Measurements from ENCODE around the gene TCEA2.

Gene TCEA2

DNA sequence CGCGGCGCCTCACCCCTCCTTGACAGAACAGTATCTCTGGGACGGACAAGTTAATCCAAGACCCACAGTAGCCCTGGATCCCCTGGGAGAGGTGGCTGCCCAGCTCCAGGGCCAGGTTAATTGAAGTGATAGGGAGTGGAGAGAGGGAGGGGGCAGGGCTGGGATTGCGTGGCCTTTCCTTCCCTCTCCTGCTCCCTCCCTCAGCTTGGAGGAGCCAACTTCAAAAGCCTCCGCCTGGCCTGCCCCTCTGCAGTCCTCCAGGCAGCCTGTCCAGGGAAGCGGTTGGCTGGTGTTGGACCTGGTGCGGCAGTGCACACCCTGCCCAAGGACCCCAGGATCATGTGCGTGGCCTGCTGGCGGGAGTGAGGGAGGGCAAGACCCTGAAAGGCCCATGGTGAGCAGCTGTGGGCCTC is 27.1 kb upstream of the TCEA2 start, which contains the start of gene C20orf204:
TSS of gene C20orf204 (plus strand) at position 250 of the 413 bp plus-strand sequence. CDS start at position 392, 142 bp downstream.
- DNase-seq = no peak

DNA sequence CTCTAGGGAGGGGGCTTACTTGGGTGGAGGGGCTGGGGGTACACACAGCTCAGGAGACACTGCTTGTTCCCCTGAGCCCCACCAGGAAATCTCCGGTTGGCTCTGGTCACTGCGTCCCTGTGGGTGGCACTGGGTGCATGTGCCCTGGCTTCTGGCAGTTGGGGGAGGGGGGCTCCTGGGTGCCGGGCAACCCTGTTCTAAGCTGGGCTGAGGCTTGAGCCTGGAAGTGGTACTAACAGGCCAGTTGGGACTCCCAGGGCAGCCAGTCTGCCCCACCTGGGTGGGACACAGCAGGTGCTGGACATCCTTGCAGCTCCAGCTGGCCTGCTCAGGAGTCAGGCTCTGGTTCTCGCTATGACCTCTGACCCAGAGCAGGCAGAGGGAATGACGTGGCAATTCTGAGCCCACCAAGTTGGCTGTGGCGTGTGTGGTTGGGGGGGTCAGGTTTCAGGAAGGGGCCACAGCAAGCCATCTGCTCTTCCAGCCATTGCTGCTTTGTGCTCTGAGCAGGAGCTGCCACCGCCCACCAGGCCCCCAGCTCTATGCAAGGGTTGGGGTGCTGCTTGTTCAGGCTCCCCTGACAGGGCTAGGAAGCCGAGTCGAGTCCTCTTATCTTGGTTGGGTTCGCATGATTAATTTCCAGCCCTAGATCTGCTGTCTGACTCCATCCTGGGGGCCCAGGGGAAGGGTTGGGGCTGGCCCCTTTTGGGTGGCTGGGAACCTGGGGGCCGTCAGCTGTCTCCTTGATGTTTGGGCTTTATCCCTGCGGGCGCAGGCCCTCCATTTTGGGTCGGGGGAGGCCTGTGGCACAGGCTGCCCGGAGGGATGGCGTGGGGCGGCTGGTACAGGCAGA is 26.4 kb upstream of the TCEA2 start:
- DNase-seq = peak; percentile 37

DNA sequence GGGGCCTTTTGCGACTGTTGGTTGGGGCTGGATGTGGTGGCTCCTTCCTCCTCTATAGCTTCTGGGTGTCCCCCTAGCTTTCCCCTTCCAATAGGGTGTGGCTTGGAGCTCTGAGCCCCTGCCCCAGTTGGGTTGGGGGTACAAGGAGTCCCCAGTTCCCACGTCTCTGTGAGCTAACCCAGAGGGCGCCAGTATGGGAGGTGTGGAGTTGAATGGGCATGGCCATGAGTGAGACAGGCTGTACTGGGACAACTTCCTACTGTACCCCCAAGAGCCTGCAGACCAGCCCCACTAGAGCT is 25.9 kb upstream of the TCEA2 start:
- DNase-seq = no peak

DNA sequence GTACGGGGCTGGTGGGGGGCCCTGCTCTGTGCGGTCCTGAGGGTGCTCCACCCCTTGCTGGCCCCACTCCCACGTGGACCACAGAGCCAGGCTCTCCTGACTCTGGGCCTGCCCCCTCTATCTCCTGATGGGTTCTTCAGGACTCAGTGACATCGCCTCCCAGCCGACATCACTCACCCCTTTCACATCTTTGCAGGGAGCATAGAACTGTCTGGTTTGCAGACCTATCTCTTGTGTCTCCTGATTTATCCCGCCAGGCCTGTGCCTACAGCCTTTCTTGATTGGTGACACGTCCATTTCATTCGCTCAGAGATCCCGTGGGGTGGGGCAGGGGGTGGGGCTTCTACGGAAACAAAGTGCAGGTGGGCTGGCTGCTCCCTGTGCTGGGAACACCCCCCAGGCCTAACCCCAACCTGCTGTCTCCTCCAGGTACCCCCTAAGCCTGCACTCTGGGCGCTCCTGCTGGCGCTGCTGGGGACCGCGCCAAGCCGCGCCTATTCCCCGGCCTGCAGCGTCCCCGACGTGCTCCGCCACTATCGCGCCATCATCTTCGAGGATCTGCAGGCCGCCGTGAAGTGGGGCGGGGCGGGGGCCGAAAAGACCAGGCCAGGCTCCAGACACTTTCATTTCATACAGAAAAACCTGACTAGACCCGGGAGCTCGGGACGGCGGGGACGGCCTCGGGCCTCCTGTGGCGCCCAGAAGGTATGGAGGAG is 25.3 kb upstream of the TCEA2 start:
- peak; percentile 32 for DNase-seq

DNA sequence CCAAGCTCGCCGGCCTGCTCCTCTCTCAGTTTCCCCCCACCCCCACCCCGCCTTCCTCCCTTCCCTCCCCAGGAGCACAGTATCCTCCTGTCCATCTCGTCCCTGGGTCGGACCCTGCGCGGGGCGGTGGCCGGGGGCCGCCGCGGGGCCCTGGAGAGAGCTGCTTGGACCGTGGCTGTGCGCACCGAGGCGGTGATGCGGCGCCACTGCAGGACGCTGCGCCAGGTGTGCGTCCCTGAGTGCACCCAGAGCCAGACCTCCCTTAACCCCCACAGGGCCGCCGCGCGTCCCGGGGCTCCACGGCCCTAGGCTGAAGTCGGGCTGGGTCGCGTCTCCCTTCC is 24.8 kb upstream of the TCEA2 start:
- DNase-seq = peak; percentile 31

DNA sequence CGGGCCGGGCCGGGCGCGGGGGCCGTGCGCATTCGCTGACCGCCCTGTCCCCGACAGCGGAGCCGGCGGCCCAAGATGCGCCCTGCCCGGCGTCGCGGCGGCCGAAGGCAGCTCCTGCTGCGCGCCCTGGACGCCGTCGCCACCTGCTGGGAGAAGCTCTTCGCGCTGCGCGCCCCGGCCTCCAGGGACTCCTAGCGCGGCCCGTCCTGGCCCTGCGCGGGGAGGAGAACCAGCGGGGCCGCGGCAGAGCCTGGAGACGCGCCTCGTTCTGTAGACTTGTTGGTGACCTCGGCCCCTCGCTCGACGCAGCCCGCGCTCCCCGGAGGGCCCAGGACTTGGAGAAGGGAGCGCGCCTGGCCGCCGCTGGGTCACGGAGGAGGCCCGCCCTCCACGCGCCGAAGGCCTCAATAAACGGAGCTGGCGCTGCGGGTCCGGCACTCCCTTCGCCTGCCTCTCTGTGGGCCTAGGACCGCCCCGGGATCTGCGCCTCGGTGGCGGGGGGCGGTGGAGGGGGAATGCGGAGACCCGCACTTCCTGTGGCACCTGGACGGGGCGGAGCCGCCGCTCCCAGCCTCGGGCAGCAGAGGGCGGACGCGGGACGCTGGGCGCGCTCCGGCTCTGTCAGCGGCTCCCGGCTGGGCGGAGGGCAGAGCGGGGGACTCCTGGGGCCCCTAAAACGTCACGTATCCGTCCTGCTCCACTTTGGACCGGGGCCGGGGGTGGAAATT is 24.3 kb upstream of the TCEA2 start:
- peak; percentile 74 for DNase-seq

DNA sequence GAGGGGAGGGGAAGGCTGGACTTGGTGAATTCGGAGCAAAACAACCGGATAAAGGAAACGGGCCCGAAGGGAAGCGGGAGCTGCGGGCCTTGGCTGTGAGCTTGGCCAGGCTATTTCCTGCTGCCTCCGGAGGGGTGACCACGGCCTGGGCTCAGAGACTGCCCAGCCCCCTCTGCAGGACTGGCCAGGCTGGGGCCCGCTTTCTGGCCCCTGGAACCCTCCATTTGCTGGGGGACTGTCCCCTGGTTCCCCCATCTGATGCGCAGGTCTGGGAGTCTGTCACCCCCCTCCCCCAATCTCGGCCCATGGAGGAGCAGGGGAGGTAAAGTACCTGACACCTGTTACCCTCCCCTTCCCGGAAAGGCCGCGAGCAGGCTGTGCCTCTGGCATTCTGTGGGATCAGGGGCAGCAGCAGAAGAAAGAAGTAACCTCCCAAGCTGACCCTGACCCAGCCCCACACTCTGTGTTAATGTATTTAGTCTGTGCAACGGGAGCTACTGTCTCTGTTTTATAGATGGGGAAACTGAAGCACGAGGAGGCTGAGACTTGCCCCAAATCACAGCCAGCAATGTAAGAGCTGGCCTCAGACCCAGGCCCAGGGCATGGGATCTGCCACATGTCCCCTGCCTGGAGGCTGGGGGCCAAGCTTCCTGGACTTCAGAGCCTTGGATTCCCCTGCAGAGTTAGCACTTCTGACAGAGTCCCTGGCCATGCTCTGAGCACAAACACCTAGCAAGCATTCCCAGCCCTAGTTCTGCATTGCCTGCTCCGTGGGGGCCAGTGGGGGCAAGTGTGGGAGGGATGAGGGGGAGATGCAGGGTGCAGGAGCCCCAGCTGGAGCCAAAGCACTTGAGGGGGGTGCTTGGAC is 23.5 kb upstream of the TCEA2 start:
- DNase-seq = no peak

DNA sequence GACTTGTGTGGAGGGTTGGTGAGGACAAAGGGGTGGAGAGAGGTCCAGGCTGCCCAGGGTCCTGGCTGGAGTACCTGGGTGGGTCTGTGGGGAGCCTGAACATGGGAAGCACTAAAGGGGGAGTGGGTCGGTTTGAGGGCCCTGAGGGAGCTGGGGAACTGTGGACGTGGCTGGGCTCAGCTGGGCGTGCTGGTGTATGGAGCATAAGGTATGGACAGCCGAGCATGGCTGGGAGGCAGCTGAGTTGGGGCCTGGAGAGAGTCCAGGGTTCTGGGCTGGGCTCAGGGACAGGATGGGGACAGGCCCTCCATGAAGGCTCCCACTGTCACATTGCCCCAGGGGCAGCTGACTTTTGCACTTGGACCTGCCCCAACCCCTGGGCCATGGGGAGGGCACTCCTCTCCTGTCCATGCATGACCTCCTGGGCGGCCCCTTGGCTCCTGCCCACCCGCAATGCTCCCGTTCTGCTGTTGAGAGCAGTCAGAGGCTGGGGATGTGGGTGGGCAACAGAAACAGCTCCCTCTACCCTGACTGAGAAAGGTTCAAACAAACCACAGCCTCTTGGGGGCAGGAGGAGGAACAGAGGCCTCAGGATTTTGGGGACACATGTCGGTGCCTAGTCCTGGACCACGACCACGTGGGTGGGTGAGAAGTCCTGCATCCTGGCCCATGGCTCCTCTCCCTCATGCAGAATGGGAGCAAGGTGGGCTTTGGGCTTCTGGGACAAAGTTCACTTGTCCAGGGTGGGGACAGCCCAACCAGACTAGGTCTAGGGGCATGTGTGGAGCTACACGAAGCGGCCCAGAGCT is 22.6 kb upstream of the TCEA2 start:
- DNase-seq = no peak

DNA sequence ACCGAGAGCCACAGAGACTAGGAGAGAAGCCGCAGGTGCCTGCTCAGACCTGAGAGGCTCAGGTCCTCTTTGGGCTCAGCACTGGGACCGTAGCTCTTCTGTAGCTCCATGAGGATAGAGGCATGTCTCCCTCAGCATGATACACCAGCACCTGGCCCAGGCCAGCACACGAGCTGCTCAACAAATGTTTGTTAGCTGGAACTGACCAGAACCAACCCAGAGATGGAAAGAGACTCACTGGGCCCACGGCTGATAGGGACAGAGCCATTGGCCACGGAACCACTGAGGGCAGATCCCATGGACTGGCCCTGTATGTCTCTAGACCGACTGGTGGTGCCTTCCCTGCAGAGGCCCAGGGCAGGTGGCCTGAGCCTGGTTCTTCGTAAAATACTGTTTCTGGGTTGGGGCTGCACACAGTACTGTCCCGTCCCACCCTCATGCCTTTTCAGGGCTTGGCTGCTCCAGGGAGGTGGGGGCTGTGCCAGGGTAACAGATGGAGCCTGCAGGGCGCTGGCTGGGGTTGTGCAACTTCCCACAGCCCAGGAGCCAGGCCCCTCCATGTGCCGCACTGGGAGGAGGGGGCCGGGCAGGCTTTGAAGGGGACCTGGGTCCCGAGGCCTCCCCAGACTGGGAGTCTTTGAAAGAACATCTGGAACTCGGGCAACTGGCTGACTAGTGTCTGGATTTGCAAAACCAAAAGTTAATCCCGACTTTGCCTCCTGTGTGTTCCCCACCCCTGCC is 21.8 kb upstream of the TCEA2 start:
- no peak for DNase-seq

DNA sequence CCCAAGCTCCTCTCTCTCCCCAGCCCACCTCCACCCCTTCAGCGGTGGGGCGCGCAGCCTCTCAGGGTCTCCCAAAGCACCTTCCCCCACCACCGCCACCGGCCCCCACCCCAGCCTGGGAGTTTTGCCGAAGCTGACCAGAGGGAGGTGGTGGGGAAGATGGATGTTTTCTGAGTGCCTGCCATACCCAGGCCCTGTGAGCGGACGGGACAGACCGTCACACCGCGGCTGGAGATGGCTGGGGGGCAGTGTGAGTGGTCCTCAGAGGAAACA is 21.3 kb upstream of the TCEA2 start:
- no peak for DNase-seq

DNA sequence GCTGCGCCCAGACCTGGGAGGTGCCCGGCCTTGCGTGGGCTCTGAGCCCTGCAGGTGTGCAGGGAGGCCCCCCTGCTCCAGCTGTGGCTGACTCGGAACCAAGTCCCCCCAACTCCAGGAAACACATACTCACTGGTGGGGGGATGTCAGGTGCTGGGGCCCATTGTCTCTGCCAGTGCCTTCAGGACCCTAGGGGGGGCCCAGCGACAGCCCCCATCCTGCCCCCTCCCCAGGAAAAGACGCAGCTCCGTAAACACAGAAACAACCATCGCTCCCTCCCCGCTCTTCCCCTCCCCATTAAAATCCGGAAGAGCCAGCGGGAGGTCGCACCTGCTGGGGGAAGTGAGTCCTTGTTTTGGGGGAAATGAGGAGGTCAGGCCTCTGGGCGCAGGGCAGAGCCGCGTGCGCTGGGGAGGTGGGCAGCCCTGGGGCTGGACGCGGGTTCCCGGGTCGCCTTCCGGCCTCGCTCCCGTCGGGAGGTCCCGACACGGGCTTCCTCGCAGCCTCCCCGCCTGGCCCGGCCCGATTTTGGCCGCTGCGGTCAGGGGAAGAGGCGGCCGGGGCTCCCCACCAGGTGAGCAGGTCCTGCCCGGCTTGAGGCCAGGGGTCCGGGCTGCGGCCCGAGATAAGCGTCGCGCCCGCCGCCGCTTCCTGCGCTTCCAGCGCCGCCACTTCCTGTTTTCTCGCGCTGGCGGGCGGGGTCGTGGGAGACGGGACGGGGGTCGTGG is 20.8 kb upstream of the TCEA2 start:
- DNase-seq = no peak

DNA sequence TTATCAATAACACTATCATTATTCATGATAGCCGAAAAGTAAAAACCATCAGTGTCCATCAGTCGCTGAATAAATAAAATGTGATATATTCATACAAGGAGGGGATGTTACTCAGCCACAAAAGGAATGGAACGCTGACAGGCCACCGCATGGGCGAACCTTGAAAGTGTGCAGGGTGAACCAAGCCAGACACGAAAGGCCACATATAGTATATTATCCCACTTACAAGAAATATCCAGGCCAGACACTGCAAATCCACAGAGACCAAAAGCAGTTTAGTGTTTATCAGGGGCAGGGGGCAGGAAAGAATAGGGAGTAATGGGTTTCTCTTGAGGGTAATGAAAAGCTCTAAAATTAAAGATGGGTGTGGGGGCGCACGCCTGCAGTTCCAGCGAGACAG is 19.2 kb upstream of the TCEA2 start:
- no peak for DNase-seq

DNA sequence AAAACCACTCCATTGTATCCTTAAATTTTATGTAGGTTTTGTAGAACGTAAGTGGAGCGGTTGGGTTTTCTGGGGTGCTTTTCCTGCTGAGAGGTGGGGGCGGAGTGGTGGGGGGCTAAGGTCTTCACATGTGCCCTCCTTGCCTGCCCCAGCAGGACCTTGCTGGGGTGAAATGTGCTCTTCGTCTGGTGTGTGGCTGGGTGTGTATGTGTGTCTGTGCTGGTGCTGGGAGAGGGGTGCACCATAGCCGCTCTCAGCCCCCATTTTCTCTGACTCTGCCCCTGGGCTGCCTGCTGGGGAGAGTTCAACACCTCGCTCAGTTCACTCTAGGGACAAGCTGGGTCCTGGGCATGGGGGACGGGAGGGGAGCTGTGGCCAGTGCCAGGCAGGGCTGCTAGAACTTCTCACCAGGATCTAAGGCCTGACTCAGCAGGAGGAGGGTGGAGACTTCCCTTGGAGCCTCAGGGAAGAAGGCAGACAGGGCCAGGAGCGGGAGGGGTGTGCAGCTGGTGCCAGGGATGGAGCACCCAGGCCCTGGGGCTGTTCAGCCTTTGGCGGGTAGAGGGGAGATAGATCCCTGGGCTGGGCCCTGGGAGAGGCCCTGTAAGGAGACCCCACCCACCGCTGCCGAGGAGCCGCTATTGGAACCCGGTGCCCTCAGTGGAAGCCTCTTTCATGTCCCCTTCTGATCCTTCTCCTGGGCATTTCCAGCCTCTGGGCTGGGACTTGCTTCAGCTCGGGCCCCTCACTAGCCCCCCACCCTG is 18.3 kb upstream of the TCEA2 start:
- no peak for DNase-seq

DNA sequence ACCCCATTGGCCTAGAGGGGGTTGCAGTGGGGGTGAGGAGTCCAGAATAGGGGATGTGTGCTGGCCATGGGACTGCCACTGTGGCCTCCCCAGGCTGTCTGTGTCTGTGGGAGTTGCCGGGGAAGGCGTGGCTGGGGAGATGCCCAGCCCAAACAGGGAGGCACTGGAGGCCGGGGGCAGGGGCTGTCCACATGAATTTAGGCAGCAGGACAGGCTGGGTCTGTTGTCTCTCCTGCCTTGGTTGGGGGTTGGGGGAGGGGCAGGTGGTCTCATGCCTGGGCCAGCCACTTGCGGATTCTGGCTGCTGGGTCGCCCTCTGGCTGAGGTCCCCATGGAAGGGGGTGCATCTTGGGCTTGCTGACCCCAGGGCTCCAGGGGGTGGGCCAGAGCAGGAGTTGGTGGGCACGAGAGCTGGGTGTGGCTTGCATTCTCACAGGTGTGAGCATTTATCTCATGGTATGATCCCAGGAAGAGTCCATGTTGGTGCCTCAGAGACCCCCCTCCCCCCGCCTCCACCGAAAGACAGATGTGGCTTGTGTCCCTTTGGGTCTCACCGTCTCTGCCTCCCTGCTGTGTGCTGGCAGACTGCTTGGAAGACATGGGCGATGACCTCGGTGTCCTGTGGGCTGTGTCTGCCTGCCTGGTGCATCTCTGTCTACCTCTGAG is 17.5 kb upstream of the TCEA2 start:
- no peak for DNase-seq

DNA sequence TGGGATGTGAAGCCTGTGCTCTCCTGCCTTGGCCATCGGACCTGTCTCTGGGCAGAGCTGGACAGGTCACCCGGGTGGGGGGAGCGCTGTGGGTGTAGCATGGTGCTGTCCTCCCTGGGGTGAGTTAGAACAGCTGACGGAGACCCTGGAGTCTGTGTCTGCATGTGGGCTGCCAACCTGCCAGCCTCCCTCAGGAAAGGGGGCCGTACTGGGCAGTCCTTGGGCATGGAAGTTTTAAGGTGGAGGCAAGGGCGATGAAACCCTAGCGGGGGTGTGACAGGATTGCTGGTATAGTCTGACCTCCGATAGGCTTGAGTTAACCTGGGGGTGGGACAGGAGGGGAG is 16.0 kb upstream of the TCEA2 start:
- DNase-seq = no peak

DNA sequence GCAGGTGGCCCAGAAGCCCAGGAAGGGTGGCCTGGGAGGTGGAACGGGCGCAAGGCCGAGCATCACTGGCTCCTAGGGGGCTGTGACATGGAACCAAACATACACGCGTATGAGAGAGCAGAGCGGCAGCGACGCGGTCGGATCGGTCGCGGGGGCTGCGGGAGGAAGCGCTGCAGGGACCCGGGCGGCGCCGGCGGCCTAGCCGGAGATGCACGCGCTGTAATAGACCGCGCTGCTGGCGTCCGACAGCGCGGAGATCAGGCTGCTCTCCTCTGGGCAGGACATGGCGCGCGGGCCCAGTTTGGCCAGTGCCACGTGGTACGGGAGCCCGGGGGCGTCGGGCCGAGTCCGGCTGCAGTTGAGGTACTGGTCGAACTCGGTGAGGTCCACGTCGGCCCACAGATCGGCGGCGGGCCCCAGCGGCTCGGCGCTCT is 15.0 kb upstream of the TCEA2 start:
- DNase-seq = no peak

DNA sequence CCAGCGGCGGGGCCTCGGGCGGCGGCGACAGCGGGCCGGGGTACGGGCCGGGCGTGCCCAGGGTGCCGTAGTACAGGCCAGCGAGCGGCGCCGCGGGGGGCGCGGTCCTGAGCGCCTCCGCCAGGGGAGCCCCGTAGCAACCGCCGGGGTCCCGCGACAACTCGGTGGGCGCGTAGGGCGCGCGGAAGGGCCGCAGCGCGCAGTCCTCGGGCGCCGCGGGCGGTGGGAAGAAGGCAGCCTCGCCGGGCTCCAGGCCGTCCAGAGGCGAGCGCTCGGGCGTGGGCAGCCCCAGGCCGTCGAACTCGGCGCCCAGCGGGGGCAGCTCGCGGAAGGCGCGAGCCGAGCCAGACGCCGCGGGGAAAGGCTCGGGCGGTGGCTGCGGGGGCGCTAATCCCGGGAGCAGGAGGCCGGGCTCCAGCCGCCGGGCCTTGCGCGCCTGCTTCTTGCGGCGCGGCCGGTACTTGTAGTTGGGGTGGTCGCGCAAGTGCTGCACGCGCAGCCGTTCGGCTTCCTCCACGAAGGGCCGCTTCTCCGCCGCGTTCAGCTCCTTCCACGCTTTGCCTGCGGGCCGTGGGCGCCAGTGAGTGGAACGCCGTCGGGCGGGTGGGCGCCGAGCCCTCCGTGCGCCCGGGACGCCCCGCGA is 14.5 kb upstream of the TCEA2 start:
- DNase-seq = no peak

DNA sequence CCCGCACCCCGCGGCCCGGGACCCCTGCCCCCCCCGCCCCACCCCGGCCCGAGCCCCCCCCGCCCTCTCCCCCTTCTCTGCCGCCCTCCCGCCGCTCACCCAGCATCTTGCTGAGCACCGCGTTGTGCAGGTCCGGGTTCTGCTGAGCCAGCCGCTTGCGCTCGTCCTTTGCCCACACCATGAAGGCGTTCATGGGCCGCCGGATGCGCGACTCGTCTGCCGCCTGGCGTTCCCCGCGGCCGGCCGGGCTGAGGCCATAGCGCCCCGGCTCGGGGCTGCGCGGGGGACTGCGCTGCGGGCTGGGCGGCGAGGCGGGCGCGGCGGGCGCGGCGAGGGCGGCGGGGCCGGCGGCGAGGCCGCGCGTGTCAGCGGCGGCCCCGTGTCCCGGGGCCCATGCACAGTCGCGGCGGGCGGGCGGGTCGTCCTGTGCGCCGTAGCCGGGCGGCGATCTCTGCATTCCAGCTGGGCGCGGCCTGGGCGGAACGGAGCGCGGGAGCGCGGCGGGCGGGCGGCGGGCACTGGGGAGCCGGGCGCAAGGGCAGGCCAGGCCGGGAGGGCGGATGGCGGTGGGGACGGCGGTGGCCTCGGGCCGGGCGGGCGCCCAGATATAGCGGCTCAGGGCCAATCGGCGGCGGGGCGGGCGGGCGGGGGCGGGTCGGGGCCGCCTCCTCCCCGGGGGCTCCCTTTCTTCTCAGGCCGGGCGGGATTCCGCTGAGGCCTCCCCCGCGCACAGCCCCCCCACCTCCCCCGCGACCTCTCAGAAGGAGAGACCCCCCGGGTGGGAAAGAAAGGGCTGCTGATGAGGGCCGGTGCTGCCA is 13.7 kb upstream of the TCEA2 start, which contains the start of gene SOX18:
TSS of gene SOX18 (minus strand) at position 580 of the 818 bp plus-strand sequence. CDS start at position 457, 123 bp downstream.
- peak; percentile 45 for DNase-seq

All from activated CD4-positive, alpha-beta T cell treated with anti-CD3 and anti-CD28 coated beads, Interleukin-2, amount 50 U/mL, for 16 hours (primary cell).